ENCODE results near the gene ADAMTS17. TPM values are rescaled to one million over a fixed set of nuclear protein-coding genes. Genes with fewer than 3 reads are reported as not detected.
"Not testable (repeated sequence)": the region's sequence is repeated elsewhere in the genome, so short reads cannot be mapped to it uniquely, and the experiment has no call there.

Gene ADAMTS17
- total RNA-seq, 1 donor from 2014 or later: 0.83 TPM

DNA sequence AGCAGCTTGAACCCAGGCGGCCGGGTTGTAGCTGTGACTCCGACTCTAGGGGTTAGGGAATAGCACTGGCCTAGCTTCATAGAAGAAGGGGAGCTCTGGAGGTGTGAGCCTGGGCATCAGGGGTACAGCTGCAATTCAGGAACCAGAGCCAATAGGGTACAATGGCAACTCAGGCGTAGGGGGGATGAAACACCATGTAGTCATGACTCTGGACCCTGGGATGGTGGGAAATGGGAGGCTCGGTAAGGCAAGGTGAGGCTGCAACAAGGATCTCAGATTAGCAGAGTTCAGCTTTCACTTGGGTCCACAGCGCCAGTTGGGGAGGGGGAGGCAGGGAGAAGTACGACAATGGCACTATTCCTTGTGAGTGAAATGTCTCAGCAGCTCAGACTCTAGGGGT lies 398.3 kb downstream of the ADAMTS17 start:
- Mint-ChIP-seq H3K4me1 (ENCODE audit: low read depth) (no peaks in the 10 kb centered on the region), H3K9me3 (peaks cover 44% of the 10 kb centered on the region), H3K36me3 (ENCODE audit: low read depth) (no peaks in the 10 kb centered on the region), H3K4me3 (no peak overlapping the region), H3K27ac (no peak overlapping the region), H3K27me3 (ENCODE audit: insufficient read depth) (peaks cover 13% of the 10 kb centered on the region)
- intact Hi-C loops (cut with micrococcal nuclease): no loop called here
- no peak for DNase-seq (ENCODE audit: low spot score)

- peaks cover 21% of the 10 kb centered on the region for H3K27me3 Mint-ChIP-seq (ENCODE audit: insufficient read depth)
- no peaks in the 10 kb centered on the region for H3K9me3 Mint-ChIP-seq
- peaks cover 14% of the 10 kb centered on the region for H3K4me1 Mint-ChIP-seq (ENCODE audit: low read depth)
- no peak overlapping the region for H3K4me3 Mint-ChIP-seq
- H3K27ac Mint-ChIP-seq: no peak overlapping the region
- intact Hi-C loops (cut with micrococcal nuclease): no loop called here
- DNase-seq (ENCODE audit: low spot score): no peak
- no peaks in the 10 kb centered on the region for H3K36me3 Mint-ChIP-seq (ENCODE audit: low read depth)
Observed at GRCh38 chr15:99932676-99933402, 408.9 kb downstream of the ADAMTS17 start.

DNA sequence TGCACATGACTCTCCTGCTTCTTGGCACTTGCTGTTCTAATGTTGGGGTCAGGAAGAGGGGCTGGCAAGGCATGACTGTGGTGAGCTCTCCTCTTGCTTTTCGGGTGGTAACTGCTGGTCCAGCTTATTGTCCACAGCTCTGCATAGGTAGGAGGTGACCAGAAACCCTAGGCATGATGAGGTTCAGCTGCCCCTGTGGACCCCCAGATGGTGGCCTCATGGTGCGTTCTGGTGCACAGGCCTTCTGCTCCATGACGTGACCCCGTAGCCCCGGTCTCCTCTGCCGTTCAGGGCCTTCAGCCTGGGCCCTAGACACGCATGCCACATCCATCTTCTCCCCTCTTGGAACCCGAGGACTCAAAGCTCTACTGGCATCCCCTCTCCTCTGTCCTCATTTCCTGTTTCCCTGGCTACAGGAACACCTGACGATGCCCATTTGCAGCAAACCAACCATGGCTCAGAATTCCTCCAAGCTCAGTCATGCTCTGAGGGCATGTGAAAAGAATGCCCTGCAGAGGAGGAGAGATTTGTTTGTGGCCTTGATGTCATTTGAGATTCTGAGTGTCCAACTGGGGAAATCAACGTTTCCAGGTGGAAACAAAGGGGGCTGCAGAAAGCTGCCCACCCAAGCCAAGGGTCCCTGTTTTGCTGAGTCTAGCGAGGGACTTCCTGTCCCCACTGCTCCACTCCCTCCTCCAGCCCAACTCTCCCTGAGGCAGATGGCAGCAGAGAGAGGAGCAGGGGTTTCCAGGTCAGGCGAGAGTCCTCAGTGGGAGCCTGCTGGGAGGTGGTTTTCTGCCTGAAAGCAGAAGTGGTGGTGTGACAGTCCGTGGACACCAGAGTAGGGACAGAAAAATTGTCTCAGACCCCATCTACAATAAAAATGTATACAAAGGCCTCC lies 409.8 kb downstream of the ADAMTS17 start:
- H3K4me3 Mint-ChIP-seq: no peak overlapping the region
- peaks cover 21% of the 10 kb centered on the region for H3K27me3 Mint-ChIP-seq (ENCODE audit: insufficient read depth)
- no peak overlapping the region for H3K27ac Mint-ChIP-seq
- H3K4me1 Mint-ChIP-seq (ENCODE audit: low read depth): peaks cover 14% of the 10 kb centered on the region
- DNase-seq (ENCODE audit: low spot score): no peak
- intact Hi-C loops (cut with micrococcal nuclease): no loop called here
- H3K36me3 Mint-ChIP-seq (ENCODE audit: low read depth): no peaks in the 10 kb centered on the region
- no peaks in the 10 kb centered on the region for H3K9me3 Mint-ChIP-seq

DNA sequence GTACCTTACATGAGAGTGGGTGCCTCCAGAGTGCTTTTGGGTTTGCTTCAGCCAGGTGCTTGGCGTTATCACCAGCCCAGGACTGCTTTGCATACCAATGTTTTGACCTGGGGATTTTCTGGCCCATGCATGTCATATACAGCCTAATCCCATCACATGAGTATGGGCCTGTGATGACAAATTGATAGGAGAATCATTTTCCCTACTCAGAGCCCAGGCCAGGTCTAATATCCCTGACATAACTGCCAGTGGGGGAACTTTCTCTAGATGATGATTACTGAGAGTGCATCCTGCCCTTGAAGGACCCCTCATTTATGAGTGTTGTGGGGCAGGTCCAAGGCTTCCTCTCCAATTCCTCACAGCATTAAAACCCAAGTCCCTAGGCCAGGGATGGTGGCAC lies 411.1 kb downstream of the ADAMTS17 start:
- DNase-seq (ENCODE audit: low spot score): no peak
- peaks cover 21% of the 10 kb centered on the region for H3K27me3 Mint-ChIP-seq (ENCODE audit: insufficient read depth)

GRCh38 chr15:99929266-99929665 lies 412.5 kb downstream of the ADAMTS17 start:
- Mint-ChIP-seq H3K9me3 (no peaks in the 10 kb centered on the region), H3K4me1 (ENCODE audit: low read depth) (peaks cover 14% of the 10 kb centered on the region), H3K27me3 (ENCODE audit: insufficient read depth) (peaks cover 21% of the 10 kb centered on the region), H3K36me3 (ENCODE audit: low read depth) (no peaks in the 10 kb centered on the region), H3K27ac (no peak overlapping the region), H3K4me3 (peak overlapping the region; percentile 82)
- no peak for DNase-seq (ENCODE audit: low spot score)
- intact Hi-C loops (cut with micrococcal nuclease): loop anchor here (2.0 to 5.0 kb wide), 9 partner anchors 203 to 1968 kb away; partner anchors contain the start of genes ARRDC4 and IGF1R

More for the DNA sequence above, 411.1 kb downstream of the ADAMTS17 start:
- H3K9me3 Mint-ChIP-seq: no peaks in the 10 kb centered on the region
- no peaks in the 10 kb centered on the region for H3K36me3 Mint-ChIP-seq (ENCODE audit: low read depth)
- peaks cover 14% of the 10 kb centered on the region for H3K4me1 Mint-ChIP-seq (ENCODE audit: low read depth)
- no peak overlapping the region for H3K27ac Mint-ChIP-seq
- intact Hi-C loops (cut with micrococcal nuclease): no loop called here
- H3K4me3 Mint-ChIP-seq: no peak overlapping the region

- intact Hi-C loops (cut with micrococcal nuclease): loop anchor here (2.0 to 5.0 kb wide), 9 partner anchors 204 to 1968 kb away; partner anchors contain the start of genes ARRDC4 and IGF1R
- peak; percentile 87 for DNase-seq (ENCODE audit: low spot score)
- no peaks in the 10 kb centered on the region for H3K9me3 Mint-ChIP-seq
- peak overlapping the region; percentile 87 for H3K27ac Mint-ChIP-seq
- H3K27me3 Mint-ChIP-seq (ENCODE audit: insufficient read depth): peaks cover 23% of the 10 kb centered on the region
- no peaks in the 10 kb centered on the region for H3K36me3 Mint-ChIP-seq (ENCODE audit: low read depth)
- H3K4me3 Mint-ChIP-seq: peak overlapping the region; percentile 82
- peaks cover 14% of the 10 kb centered on the region for H3K4me1 Mint-ChIP-seq (ENCODE audit: low read depth)
Observed at GRCh38 chr15:99928429-99928981, 413.3 kb downstream of the ADAMTS17 start.

DNA sequence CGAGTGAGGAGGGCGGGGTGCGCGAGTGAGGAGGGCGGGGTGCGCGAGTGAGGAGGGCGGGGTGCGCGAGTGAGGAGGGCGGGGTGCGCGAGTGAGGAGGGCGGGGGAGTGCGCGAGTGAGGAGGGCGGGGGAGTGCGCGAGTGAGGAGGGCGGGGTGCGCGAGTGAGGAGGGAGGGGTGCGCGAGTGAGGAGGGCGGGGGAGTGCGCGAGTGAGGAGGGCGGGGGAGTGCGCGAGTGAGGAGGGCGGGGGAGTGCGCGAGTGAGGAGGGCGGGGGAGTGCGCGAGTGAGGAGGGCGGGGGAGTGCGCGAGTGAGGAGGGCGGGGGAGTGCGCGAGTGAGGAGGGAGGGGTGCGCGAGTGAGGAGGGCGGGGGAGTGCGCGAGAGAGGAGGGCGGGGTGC lies 415.2 kb downstream of the ADAMTS17 start:
- peaks cover 14% of the 10 kb centered on the region for H3K4me1 Mint-ChIP-seq (ENCODE audit: low read depth)
- not testable (repeated sequence) for DNase-seq (ENCODE audit: low spot score); H3K27ac Mint-ChIP-seq; H3K36me3 Mint-ChIP-seq (ENCODE audit: low read depth); H3K9me3 Mint-ChIP-seq; H3K4me3 Mint-ChIP-seq
- peaks cover 29% of the 10 kb centered on the region for H3K27me3 Mint-ChIP-seq (ENCODE audit: insufficient read depth)
- intact Hi-C loops (cut with micrococcal nuclease): loop anchor here (2.0 to 5.0 kb wide), 5 partner anchors 194 to 1279 kb away; partner anchors contain the start of genes IGF1R and LYSMD4

DNA sequence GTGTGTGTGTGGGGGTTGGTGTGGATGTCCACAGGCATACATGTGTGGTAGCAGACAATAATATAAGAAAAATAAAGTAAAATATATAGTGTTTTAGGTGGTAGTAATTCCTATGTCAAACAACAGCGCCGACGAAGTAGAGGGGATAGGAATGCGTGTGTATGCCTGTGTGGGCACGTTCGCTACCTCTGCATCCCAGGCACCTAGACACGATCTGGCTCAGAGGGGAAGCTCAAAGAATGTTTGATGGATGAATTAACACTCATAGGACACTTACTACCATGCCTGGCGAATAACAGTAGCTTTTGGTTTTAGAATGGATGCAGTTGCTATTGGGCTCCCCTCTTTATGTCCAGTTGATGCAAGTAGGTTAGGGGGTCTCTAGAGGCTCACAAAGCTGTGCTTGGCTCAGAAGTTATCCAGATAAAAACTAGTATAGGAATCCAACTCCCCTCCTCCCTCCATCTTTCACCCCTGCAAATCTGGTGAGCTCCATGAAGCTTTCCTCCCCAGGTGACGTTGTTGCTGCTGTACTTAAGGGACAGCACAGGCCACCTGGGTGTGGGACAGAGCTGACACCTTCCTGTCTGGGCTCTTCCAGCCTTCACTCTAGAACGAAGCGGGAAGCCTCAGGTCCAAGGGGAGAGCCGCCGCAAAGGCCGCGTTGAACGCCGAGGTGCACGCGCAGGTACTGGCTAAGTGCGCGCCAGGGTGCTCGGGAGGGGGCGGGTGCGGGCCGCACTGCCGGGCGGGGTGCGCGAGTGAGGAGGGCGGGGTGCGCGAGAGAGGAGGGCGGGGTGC lies 415.9 kb downstream of the ADAMTS17 start:
- peak; percentile 60 for DNase-seq (ENCODE audit: low spot score)
- Mint-ChIP-seq H3K9me3 (no peaks in the 10 kb centered on the region), H3K27me3 (ENCODE audit: insufficient read depth) (peaks cover 31% of the 10 kb centered on the region), H3K4me3 (peak overlapping the region; percentile 78), H3K4me1 (ENCODE audit: low read depth) (peaks cover 14% of the 10 kb centered on the region), H3K27ac (peak overlapping the region; percentile 65), H3K36me3 (ENCODE audit: low read depth) (no peaks in the 10 kb centered on the region)
- intact Hi-C loops (cut with micrococcal nuclease): loop anchor here (2.0 to 5.0 kb wide), 5 partner anchors 193 to 1279 kb away; partner anchors contain the start of genes IGF1R and LYSMD4

- intact Hi-C loops (cut with micrococcal nuclease): loop anchor here (5.0 kb wide), 1 partner anchor 111 kb away; no protein-coding TSS in a partner anchor
- no peaks in the 10 kb centered on the region for H3K9me3 Mint-ChIP-seq
Observed at GRCh38 chr15:99923711-99924110, 418.1 kb downstream of the ADAMTS17 start.

More at GRCh38 chr15:99923711-99924110, 418.1 kb downstream of the ADAMTS17 start:
- Mint-ChIP-seq H3K4me3 (no peak overlapping the region), H3K4me1 (ENCODE audit: low read depth) (peaks cover 2% of the 10 kb centered on the region), H3K27ac (no peak overlapping the region), H3K27me3 (ENCODE audit: insufficient read depth) (peaks cover 29% of the 10 kb centered on the region), H3K36me3 (ENCODE audit: low read depth) (no peaks in the 10 kb centered on the region)
- no peak for DNase-seq (ENCODE audit: low spot score)

Other genes with a start within 250 kb of the ADAMTS17 start
- 0.16 and 0.54 TPM in 2 replicates for gene CERS3, start 187.0 kb upstream of the ADAMTS17 start, total RNA-seq

Measured in activated T-helper 1 cell treated with anti-CD3 and anti-CD28 coated beads, Interleukin-12 subunit alpha, Interleukin-12 subunit beta, Interleukin-2, Interleukin-4 antibody, amounts not matched to agents 30 ng/mL and 10 ng/mL and 1 ng/mL, durations not matched to agents 14 hours and 24 hours and 36 hours (primary cell).